HepG2 (cell line): ENCODE results near the gene LRRC27. TPM values are rescaled to one million over a fixed set of nuclear protein-coding genes. Genes with fewer than 3 reads are reported as not detected.
"Not testable (repeated sequence)": the region's sequence is repeated elsewhere in the genome, so short reads cannot be mapped to it uniquely, and the experiment has no call there.

Experiments used
- ATAC-seq: fragments of 200-7000 bp; cut with Tn5 transposase; 3 replicates; pipeline ENCODE4 v1.9.1; 2020; ENCODE audit warnings: mild to moderate bottlenecking, moderate library complexity
- BruUV-seq: library from RNA; stranded (reverse); fragments of 400-500 nt; replicated peaks from 2 replicates; lab custom pipeline; 2021; lab: Mats Ljungman, UMichigan
- CTCF ChIA-PET: fragments of 300-600 bp; formaldehyde crosslinking; extraction: SDS; loops from one replicate; lab custom pipeline; 2021; ENCODE audit warnings: low total read pairs, inconsistent platforms, low intra/inter-chr PET ratio; lab: Yijun Ruan, JAX
- POLR2A ChIA-PET: fragments of 350-600 bp; sonication (Branson Sonifier 250); formaldehyde crosslinking; loops from one replicate; lab custom pipeline; 2020; ENCODE audit warnings: antibody characterized with exemption, inconsistent platforms; lab: Yijun Ruan, JAX
- DNase-seq: peaks from one replicate; pipeline ENCODE4 v3.0.0-alpha.2; 2015; ENCODE audit warnings: low spot score
- FAIRE-seq: peaks from 3 replicates; lab custom pipeline; 2011; peaks lifted over from hg19 to GRCh38; lab: Jason Lieb, UNC
- H2AFZ ChIP-seq: one replicate; pipeline ENCODE4 v1.6.1; 2011; ENCODE audit warnings: low read length, inconsistent platforms
- H3K27ac ChIP-seq: fragments of 300-600 bp; 3 replicates; pipeline ENCODE4 v1.8.0; 2011; ENCODE audit warnings: mixed run types, mild to moderate bottlenecking, mixed read lengths, low read length, inconsistent platforms; ENCODE audit not compliant: insufficient read depth; ENCODE audit errors: extremely low read length
- H3K27me3 ChIP-seq, 2 experiments: fragments of 200-600 bp in 1 of 2; 2 replicates in 1 of 2; 3 replicates in 1 of 2; pipeline versions ENCODE4 v1.6.0 to v1.8.0; 2011; ENCODE audit warnings: low read length in 2 of 2, mild to moderate bottlenecking in 2 of 2, moderate library complexity in 2 of 2, inconsistent platforms in 1 of 2; ENCODE audit not compliant: insufficient read depth in 2 of 2, control insufficient read depth in 1 of 2
- H3K36me3 ChIP-seq, 2 experiments: fragments of 200-600 bp in 1 of 2; replicated peaks in 1 of 2; 2 replicates in 1 of 2; 3 replicates in 1 of 2; pipeline versions ENCODE4 v1.5.1 to v1.8.0; 2011; ENCODE audit warnings: low read length in 2 of 2, inconsistent platforms in 1 of 2; ENCODE audit not compliant: insufficient read depth in 2 of 2, control insufficient read depth in 1 of 2
- H3K4me1 ChIP-seq: 2 replicates; pipeline ENCODE4 v1.5.1; 2012; ENCODE audit warnings: low read length, inconsistent platforms; ENCODE audit not compliant: insufficient read depth
- H3K4me2 ChIP-seq: 2 replicates; pipeline ENCODE4 v1.6.0; 2011; ENCODE audit warnings: low read depth, low read length, inconsistent platforms
- H3K4me3 ChIP-seq, 3 experiments: fragments of 200-600 bp in 1 of 3; sonication (generic), shearing (Covaris generic) in 1 of 3; replicated peaks in 1 of 3; 2 replicates each; pipeline ENCODE4 v1.5.1; 2011 to 2016; ENCODE audit warnings: low read length in 3 of 3, inconsistent platforms in 2 of 3, low read depth in 2 of 3, mild to moderate bottlenecking in 2 of 3, control low read depth in 1 of 3, mixed read lengths in 1 of 3; ENCODE audit not compliant: insufficient read depth in 1 of 3
- H3K79me2 ChIP-seq: one replicate; pipeline ENCODE4 v1.6.1; 2011; ENCODE audit warnings: low read length, inconsistent platforms; ENCODE audit not compliant: insufficient read depth
- H3K9ac ChIP-seq: 2 replicates; pipeline ENCODE4 v1.6.0; 2011; ENCODE audit warnings: mild to moderate bottlenecking, low read depth, low read length, inconsistent platforms; ENCODE audit not compliant: insufficient read depth
- H3K9me3 ChIP-seq: 2 replicates; pipeline ENCODE4 v1.5.1; 2012; ENCODE audit warnings: mild to moderate bottlenecking, low read length
- H4K20me1 ChIP-seq: 2 replicates; pipeline ENCODE4 v1.6.0; 2011; ENCODE audit warnings: inconsistent platforms, mild to moderate bottlenecking, low read length, moderate library complexity; ENCODE audit not compliant: insufficient read depth
- PLRG1 ChIP-seq: fragments of 450-650 bp; conservative IDR thresholded peaks from 2 replicates; pipeline ENCODE4 v1.6.1; 2016
- STAT6 ChIP-seq: sonication (generic); formaldehyde crosslinking; IDR thresholded peaks from 2 replicates; pipeline ENCODE4 v1.4.0; 2020; ENCODE audit warnings: missing genetic modification reagents, mild to moderate bottlenecking, borderline replicate concordance
- ZKSCAN5 ChIP-seq: sonication (generic); formaldehyde crosslinking; IDR thresholded peaks from 2 replicates; pipeline ENCODE4 v1.5.1; 2020; ENCODE audit warnings: mild to moderate bottlenecking, missing genetic modification reagents
- ZNF567 ChIP-seq: sonication (generic); formaldehyde crosslinking; IDR thresholded peaks from 2 replicates; pipeline ENCODE4 v1.8.1; 2023; ENCODE audit warnings: mild to moderate bottlenecking, missing genetic modification reagents, borderline replicate concordance
- ZNF646 ChIP-seq: sonication (generic); formaldehyde crosslinking; IDR thresholded peaks from 2 replicates; pipeline ENCODE4 v1.9.0; 2021; ENCODE audit warnings: mild to moderate bottlenecking, missing genetic modification reagents
- WGBS: methylation state at CpG from one replicate; pipeline ENCODE4 v1.1.6; 2017; ENCODE audit warnings: low lambda C conversion rate; 5-methylcytosine and 5-hydroxymethylcytosine counted together
- in situ Hi-C: cut with HindIII; loops from 2 replicates; pipeline ENCODE4 v1.10.0; 2017; ENCODE audit warnings: low pct_unique_long_range_greater_than_20kb; ENCODE audit not compliant: extremely low pct_ligation_motif_present
- intact Hi-C: fragments of 100-400 bp; cut with micrococcal nuclease; formaldehyde crosslinking; loops from one replicate; pipeline ENCODE4 v1.10.0; 2022; ENCODE audit not compliant: unreplicated experiment
- polyA plus RNA-seq, 8 experiments: library from polyadenylated mRNA; depleted of rRNA in 3 of 8; stranded (reverse) in 7 of 8; unstranded in 1 of 8; fragments of >200 nt; fragmentation: Illumina TruSeq in 4 of 8; extraction: Trizol in 4 of 8; gene quantifications; 2 replicates each; pipeline versions ENCODE4 v1.2.1 to v1.2.3, GENCODE V29; 2011 to 2016; ENCODE audit warnings: low read depth in 4 of 8, missing spikeins in 1 of 8, mixed read lengths in 1 of 8; ENCODE audit not compliant: insufficient read depth in 1 of 8
- total RNA-seq, 5 experiments: library from RNA; depleted of rRNA; stranded (reverse); fragments of >200 nt; fragmentation: Illumina TruSeq; extraction: Trizol; gene quantifications; 2 replicates each; pipeline ENCODE4 v1.2.3, GENCODE V29; 2016; ENCODE audit warnings: low read depth in 1 of 5

LRRC27 gene
- total and polyA plus RNA-seq, 2 of the 13 experiments (the other 11 are each of a cell fraction or from before 2014, with no cell fraction given), result 4.2 to 4.6 TPM

- no peak for TF ChIP-seq ZNF646 (CRISPR knock-in tag)
- TF ChIP-seq ZKSCAN5 (CRISPR knock-in tag), result no peak
- no peak for TF ChIP-seq PLRG1
- TF ChIP-seq ZNF567, result no peak
- TF ChIP-seq STAT6 (CRISPR knock-in tag), result no peak
- TF ChIP-seq, all 625 proteins: peak for 0
These were observed 54.4 kb downstream of the LRRC27 start (continued) for GRCh38 chr10:132386419-132386831.

GRCh38 chr10:132386896-132387295 is 54.9 kb downstream of the LRRC27 start:
- CTCF ChIA-PET, result interaction anchor here (2.7 kb wide), 1 partner anchor 66 kb away, joined by 13 read pairs; no protein-coding TSS in a partner anchor
- intact Hi-C loops, result not testable (repeated sequence)
- WGBS, result 88% methylated on average over 1 of the region's 1 CpG

More at GRCh38 chr10:132386896-132387295, 54.9 kb downstream of the LRRC27 start:
- H3K27me3 ChIP-seq, result peaks cover 3 to 31% of the 10 kb centered on the region in 2 experiments; a peak in 2 of 5 replicates
- H3K4me1 ChIP-seq, result peaks cover 62% of the 10 kb centered on the region
- POLR2A ChIA-PET, H4K20me1 ChIP-seq, BruUV-seq, H3K4me2 ChIP-seq, H2AFZ ChIP-seq, H3K36me3 ChIP-seq, DNase-seq, H3K27ac ChIP-seq, H3K9me3 ChIP-seq, H3K4me3 ChIP-seq, FAIRE-seq, ATAC-seq, H3K79me2 ChIP-seq, H3K9ac ChIP-seq: not testable (repeated sequence)
- in situ Hi-C loops, result loop anchor here (5.0 to 10.0 kb wide), 2 partner anchors 65 to 248 kb away; no protein-coding TSS in a partner anchor
